Measurements from ENCODE around the gene MIER3. TPM values are rescaled to one million over a fixed set of nuclear protein-coding genes. Genes with fewer than 3 reads are reported as not detected.

MIER3 gene
- total RNA-seq, 1 donor from 2014 or later: 22.2 TPM

- H3K9me3 Mint-ChIP-seq: no peaks in the 10 kb centered on the region
- peaks cover 35% of the 10 kb centered on the region for H3K27me3 Mint-ChIP-seq
- H3K36me3 Mint-ChIP-seq (ENCODE audit: low read depth): no peaks in the 10 kb centered on the region
- H3K4me1 Mint-ChIP-seq: no peaks in the 10 kb centered on the region
- TF ChIP-seq, protein P1, sequence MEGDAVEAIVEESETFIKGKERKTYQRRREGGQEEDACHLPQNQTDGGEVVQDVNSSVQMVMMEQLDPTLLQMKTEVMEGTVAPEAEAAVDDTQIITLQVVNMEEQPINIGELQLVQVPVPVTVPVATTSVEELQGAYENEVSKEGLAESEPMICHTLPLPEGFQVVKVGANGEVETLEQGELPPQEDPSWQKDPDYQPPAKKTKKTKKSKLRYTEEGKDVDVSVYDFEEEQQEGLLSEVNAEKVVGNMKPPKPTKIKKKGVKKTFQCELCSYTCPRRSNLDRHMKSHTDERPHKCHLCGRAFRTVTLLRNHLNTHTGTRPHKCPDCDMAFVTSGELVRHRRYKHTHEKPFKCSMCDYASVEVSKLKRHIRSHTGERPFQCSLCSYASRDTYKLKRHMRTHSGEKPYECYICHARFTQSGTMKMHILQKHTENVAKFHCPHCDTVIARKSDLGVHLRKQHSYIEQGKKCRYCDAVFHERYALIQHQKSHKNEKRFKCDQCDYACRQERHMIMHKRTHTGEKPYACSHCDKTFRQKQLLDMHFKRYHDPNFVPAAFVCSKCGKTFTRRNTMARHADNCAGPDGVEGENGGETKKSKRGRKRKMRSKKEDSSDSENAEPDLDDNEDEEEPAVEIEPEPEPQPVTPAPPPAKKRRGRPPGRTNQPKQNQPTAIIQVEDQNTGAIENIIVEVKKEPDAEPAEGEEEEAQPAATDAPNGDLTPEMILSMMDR (IDR thresholded peaks at IDR 0.05): no peak
- POLR2A ChIA-PET: no interaction called here
- ATAC-seq (ENCODE audit: low read depth): no peak
- H3K4me3 Mint-ChIP-seq: no peak overlapping the region
- CTCF ChIA-PET: no interaction called here
- intact Hi-C loops (cut with micrococcal nuclease): no loop called here
- no peak overlapping the region for H3K27ac Mint-ChIP-seq
- no peak for DNase-seq
Observed at GRCh38 chr5:56963246-56963645, 11.3 kb upstream of the MIER3 start.

- Mint-ChIP-seq H3K36me3 (ENCODE audit: low read depth) (no peaks in the 10 kb centered on the region), H3K9me3 (no peaks in the 10 kb centered on the region), H3K4me3 (no peak overlapping the region), H3K27me3 (peaks cover 38% of the 10 kb centered on the region), H3K4me1 (no peaks in the 10 kb centered on the region), H3K27ac (no peak overlapping the region)
- ChIA-PET CTCF (no interaction called here), POLR2A (no interaction called here)
- intact Hi-C loops (cut with micrococcal nuclease): no loop called here
- TF ChIP-seq, protein P1 (IDR thresholded peaks at IDR 0.05): no peak
- no peak for ATAC-seq (ENCODE audit: low read depth)
- DNase-seq: no peak
Observed at GRCh38 chr5:56962286-56962685, 10.4 kb upstream of the MIER3 start.

DNA sequence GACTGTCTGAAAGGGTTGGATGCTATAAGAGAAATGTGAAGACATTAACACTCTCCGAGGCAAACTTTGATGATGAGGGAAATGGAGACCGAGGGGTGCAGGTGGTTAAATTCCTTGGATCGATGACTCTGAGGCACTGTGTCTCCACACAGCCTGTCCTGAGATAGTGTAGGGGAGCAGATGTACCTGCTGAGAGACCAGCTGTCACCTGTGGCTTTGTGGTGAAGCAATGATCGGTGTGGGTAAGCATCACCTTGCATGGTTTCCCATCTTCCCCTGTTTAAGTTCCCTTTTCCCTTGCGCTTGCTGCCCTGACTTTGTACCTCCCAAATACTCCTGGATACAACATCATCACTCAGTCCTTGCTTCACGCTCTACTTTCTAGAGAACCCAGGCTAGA, 9.8 kb upstream of the MIER3 start:
- TF ChIP-seq, protein P1 (IDR thresholded peaks at IDR 0.05): no peak
- CTCF ChIA-PET: no interaction called here
- no peak for ATAC-seq (ENCODE audit: low read depth)
- Mint-ChIP-seq H3K4me1 (no peaks in the 10 kb centered on the region), H3K4me3 (no peak overlapping the region), H3K27me3 (peaks cover 40% of the 10 kb centered on the region), H3K9me3 (no peaks in the 10 kb centered on the region), H3K27ac (no peak overlapping the region), H3K36me3 (ENCODE audit: low read depth) (no peaks in the 10 kb centered on the region)
- intact Hi-C loops (cut with micrococcal nuclease): no loop called here
- no peak for DNase-seq
- POLR2A ChIA-PET: no interaction called here

DNA sequence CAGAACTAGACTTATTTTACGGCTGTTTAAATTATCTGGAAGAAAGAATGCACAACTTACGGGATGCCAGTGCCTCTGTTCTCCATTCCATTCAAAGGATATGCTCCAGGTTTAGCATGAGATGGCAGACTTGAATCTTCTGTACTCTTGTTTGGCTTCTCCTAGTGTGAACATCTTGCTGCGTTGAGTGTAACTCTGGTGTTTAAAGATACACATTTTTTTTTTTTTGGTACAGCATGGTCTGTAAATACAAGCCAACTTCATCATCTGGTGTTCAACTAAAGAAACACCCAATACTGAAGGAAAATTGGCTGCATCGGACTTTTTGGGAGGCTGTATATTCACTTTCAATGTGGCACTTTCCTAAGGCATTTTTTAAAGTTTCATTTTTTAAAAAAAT, 7.4 kb upstream of the MIER3 start:
- H3K27me3 Mint-ChIP-seq: peaks cover 45% of the 10 kb centered on the region
- no peak overlapping the region for H3K27ac Mint-ChIP-seq
- DNase-seq: no peak
- intact Hi-C loops (cut with micrococcal nuclease): no loop called here
- ChIA-PET POLR2A (no interaction called here), CTCF (no interaction called here)
- H3K36me3 Mint-ChIP-seq (ENCODE audit: low read depth): no peaks in the 10 kb centered on the region
- H3K4me3 Mint-ChIP-seq: no peak overlapping the region
- H3K9me3 Mint-ChIP-seq: no peaks in the 10 kb centered on the region
- no peak for ATAC-seq (ENCODE audit: low read depth)
- H3K4me1 Mint-ChIP-seq: no peaks in the 10 kb centered on the region
- TF ChIP-seq, protein P1 (IDR thresholded peaks at IDR 0.05): no peak

GRCh38 chr5:56958595-56958994, 6.7 kb upstream of the MIER3 start:
- H3K4me1 Mint-ChIP-seq: no peaks in the 10 kb centered on the region
- no peaks in the 10 kb centered on the region for H3K36me3 Mint-ChIP-seq (ENCODE audit: low read depth)
- no peak for DNase-seq
- intact Hi-C loops (cut with micrococcal nuclease): no loop called here
- no peak for ATAC-seq (ENCODE audit: low read depth)
- TF ChIP-seq, protein P1 (IDR thresholded peaks at IDR 0.05): no peak
- H3K4me3 Mint-ChIP-seq: no peak overlapping the region
- no peaks in the 10 kb centered on the region for H3K9me3 Mint-ChIP-seq
- no peak overlapping the region for H3K27ac Mint-ChIP-seq
- ChIA-PET CTCF (no interaction called here), POLR2A (no interaction called here)
- H3K27me3 Mint-ChIP-seq: peaks cover 45% of the 10 kb centered on the region

Measured in activated B cell treated with CpG ODN at 0.5 μM for 24 hours (primary cell).